OCI-LY3 (cell line): ENCODE data around the gene UCHL3.

Experiments
- CTCF ChIP-seq: fragments of 200-600, 300-600 bp; sonication (generic); IDR thresholded peaks from 2 replicates; pipeline ENCODE4 v1.5.1; 2014; ENCODE audit warnings: antibody characterized with exemption, low read length, low read depth
- EZH2phosphoT487 ChIP-seq: fragments of 200-600 bp; shearing (Covaris generic); IDR thresholded peaks from 2 replicates; pipeline ENCODE4 v1.6.1; 2018; ENCODE audit warnings: antibody characterized with exemption, mixed run types, low read depth

- TF ChIP-seq CTCF = no peak
- no peak for TF ChIP-seq EZH2phosphoT487
Measured at GRCh38 chr13:75633285-75633684, 83.7 kb downstream of the UCHL3 start.
